ENCODE measurements around the gene SYTL3.

SYTL3 gene

DNA sequence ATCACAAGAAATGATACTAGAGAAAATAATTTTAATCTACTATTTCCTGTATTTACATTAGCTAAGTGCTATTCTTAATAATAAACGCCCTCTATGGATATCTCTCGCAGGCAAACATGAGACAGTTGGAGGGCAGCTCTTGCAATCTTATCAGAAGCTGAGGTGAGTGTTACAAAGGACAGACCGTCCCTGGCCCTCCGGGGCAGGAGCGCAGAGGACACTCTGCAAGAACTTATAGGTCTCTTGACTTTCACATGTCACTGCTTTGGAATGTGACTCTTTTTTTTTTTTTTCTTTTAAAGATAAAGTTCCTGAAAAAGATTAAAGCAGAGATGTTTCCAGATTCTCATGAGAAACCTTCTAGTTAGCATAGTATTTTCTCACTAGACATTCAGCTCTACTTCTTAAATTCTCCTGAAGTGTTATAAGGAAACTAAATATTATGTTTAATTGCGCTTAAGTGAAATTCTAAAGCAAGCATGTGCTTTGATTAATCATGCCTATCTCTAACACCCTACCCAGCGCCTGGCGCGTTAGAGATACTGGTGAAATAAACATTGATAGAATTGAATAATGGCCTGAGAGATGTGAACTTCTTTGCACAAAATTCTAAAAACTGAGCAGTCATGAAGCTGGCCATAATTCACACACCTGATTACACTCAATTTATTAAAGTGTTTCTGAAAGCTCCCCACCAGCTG, 57.4 kb downstream of the SYTL3 start:
- Histone ChIP-seq H3K27ac (ENCODE audit: low read length) (no peak overlapping the region), H3K79me2 (ENCODE audit: insufficient read depth, low read length) (no peaks in the 10 kb centered on the region), H3K4me1 (ENCODE audit: insufficient read depth, low read length) (peaks cover 9% of the 10 kb centered on the region), H3K9me3 (ENCODE audit: insufficient read depth, low read length, severe bottlenecking) (no peaks in the 10 kb centered on the region), H2AFZ (ENCODE audit: low read depth, low read length) (no peak overlapping the region), H3K4me3 (ENCODE audit: low read depth in 1 of 2, low read length in 2 of 2) (no peak overlapping the region), H4K20me1 (ENCODE audit: insufficient read depth, low read length) (no peaks in the 10 kb centered on the region), H3K9ac (ENCODE audit: low read depth, low read length) (no peak overlapping the region), H3K36me3 (ENCODE audit: insufficient read depth, low read length) (no peaks in the 10 kb centered on the region), H3K27me3 (ENCODE audit: insufficient read depth, low read length, poor library complexity) (peaks cover 15% of the 10 kb centered on the region), H3K4me2 (ENCODE audit: insufficient read depth, low read length) (no peak overlapping the region)
- DNase-seq = no peak
- ATAC-seq (ENCODE audit: insufficient read depth, low read depth) = no peak
- TF ChIP-seq, protein P1, sequence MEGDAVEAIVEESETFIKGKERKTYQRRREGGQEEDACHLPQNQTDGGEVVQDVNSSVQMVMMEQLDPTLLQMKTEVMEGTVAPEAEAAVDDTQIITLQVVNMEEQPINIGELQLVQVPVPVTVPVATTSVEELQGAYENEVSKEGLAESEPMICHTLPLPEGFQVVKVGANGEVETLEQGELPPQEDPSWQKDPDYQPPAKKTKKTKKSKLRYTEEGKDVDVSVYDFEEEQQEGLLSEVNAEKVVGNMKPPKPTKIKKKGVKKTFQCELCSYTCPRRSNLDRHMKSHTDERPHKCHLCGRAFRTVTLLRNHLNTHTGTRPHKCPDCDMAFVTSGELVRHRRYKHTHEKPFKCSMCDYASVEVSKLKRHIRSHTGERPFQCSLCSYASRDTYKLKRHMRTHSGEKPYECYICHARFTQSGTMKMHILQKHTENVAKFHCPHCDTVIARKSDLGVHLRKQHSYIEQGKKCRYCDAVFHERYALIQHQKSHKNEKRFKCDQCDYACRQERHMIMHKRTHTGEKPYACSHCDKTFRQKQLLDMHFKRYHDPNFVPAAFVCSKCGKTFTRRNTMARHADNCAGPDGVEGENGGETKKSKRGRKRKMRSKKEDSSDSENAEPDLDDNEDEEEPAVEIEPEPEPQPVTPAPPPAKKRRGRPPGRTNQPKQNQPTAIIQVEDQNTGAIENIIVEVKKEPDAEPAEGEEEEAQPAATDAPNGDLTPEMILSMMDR (IDR thresholded peaks at IDR 0.05; ENCODE audit: borderline replicate concordance, extremely low read depth, low read length, poor library complexity, severe bottlenecking) = no peak
- no peak for TF ChIP-seq EZH2 (IDR thresholded peaks at IDR 0.05; ENCODE audit: borderline replicate concordance, low read depth, low read length, severe bottlenecking)

- Histone ChIP-seq H3K9ac (ENCODE audit: low read depth, low read length) (no peak overlapping the region), H3K4me2 (ENCODE audit: insufficient read depth, low read length) (no peak overlapping the region)
These were observed 58.0 kb downstream of the SYTL3 start for GRCh38 chr6:158707821-158708195.

DNA sequence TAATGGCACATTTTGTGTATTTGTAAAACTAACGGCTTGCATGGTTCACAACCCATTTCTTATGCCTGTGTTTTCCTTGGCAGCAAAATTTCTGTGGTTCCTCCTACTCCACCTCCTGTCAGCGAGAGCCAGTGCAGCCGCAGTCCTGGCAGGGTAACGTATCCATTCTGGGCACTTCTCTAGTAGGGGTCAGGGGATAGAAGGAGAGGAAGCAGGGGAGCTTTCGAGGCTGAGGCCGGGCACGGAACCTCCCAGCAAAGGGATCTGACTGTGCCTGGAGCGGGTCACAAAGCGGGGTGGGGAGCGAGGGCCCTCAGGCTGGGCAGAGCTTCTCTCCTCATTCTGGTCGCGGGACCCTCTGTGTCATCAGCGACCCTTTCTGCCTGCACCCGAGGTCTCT, 58.4 kb downstream of the SYTL3 start:
- Histone ChIP-seq H3K9ac (ENCODE audit: low read depth, low read length) (no peak overlapping the region), H3K4me1 (ENCODE audit: insufficient read depth, low read length) (peaks cover 9% of the 10 kb centered on the region), H3K4me3 (ENCODE audit: low read depth in 1 of 2, low read length in 2 of 2) (no peak overlapping the region), H3K79me2 (ENCODE audit: insufficient read depth, low read length) (no peaks in the 10 kb centered on the region), H2AFZ (ENCODE audit: low read depth, low read length) (no peak overlapping the region), H3K4me2 (ENCODE audit: insufficient read depth, low read length) (no peak overlapping the region), H3K27ac (ENCODE audit: low read length) (no peak overlapping the region), H3K9me3 (ENCODE audit: insufficient read depth, low read length, severe bottlenecking) (no peaks in the 10 kb centered on the region), H3K27me3 (ENCODE audit: insufficient read depth, low read length, poor library complexity) (peaks cover 15% of the 10 kb centered on the region), H3K36me3 (ENCODE audit: insufficient read depth, low read length) (no peaks in the 10 kb centered on the region), H4K20me1 (ENCODE audit: insufficient read depth, low read length) (no peaks in the 10 kb centered on the region)
- no peak for DNase-seq
- ATAC-seq (ENCODE audit: insufficient read depth, low read depth) = no peak
- TF ChIP-seq, protein P1 (IDR thresholded peaks at IDR 0.05; ENCODE audit: borderline replicate concordance, extremely low read depth, low read length, poor library complexity, severe bottlenecking) = no peak
- TF ChIP-seq EZH2 (IDR thresholded peaks at IDR 0.05; ENCODE audit: borderline replicate concordance, low read depth, low read length, severe bottlenecking) = no peak

More at GRCh38 chr6:158707821-158708195, 58.0 kb downstream of the SYTL3 start:
- Histone ChIP-seq H2AFZ (ENCODE audit: low read depth, low read length) (no peak overlapping the region), H3K36me3 (ENCODE audit: insufficient read depth, low read length) (no peaks in the 10 kb centered on the region), H3K4me3 (ENCODE audit: low read depth in 1 of 2, low read length in 2 of 2) (no peak overlapping the region), H3K4me1 (ENCODE audit: insufficient read depth, low read length) (peaks cover 9% of the 10 kb centered on the region), H4K20me1 (ENCODE audit: insufficient read depth, low read length) (no peaks in the 10 kb centered on the region), H3K27ac (ENCODE audit: low read length) (no peak overlapping the region), H3K79me2 (ENCODE audit: insufficient read depth, low read length) (no peaks in the 10 kb centered on the region), H3K9me3 (ENCODE audit: insufficient read depth, low read length, severe bottlenecking) (no peaks in the 10 kb centered on the region), H3K27me3 (ENCODE audit: insufficient read depth, low read length, poor library complexity) (peaks cover 15% of the 10 kb centered on the region)
- DNase-seq (no peak), ATAC-seq (ENCODE audit: insufficient read depth, low read depth) (no peak)
- TF ChIP-seq, protein P1 (IDR thresholded peaks at IDR 0.05; ENCODE audit: borderline replicate concordance, extremely low read depth, low read length, poor library complexity, severe bottlenecking) = no peak
- TF ChIP-seq EZH2 (IDR thresholded peaks at IDR 0.05; ENCODE audit: borderline replicate concordance, low read depth, low read length, severe bottlenecking) = no peak
